GM18519 (cell line): ENCODE measurements around the gene HIBCH.
"Not testable (repeated sequence)": the region's sequence is repeated elsewhere in the genome, so short reads cannot be mapped to it uniquely, and the experiment has no call there.

ENCODE experiments used
- ATAC-seq: cut with Tn5 transposase; IDR thresholded peaks from one replicate; pipeline ENCODE4 v1.9.1; 2021; ENCODE audit warnings: mild to moderate bottlenecking, moderate library complexity; ENCODE audit not compliant: unreplicated experiment, low FRiP score

HIBCH gene

GRCh38 chr2:190319555-190320498 is at the start of gene HIBCH:
Gene HIBCH, minus strand, starts transcription at chr2:190319826. Its CDS starts 76 bp downstream, at chr2:190319750.
- peak; percentile 85 for ATAC-seq

GRCh38 chr2:190367091-190367490 is 47.5 kb upstream of the HIBCH start:
- no peak for ATAC-seq

- no peak for ATAC-seq
These were observed 46.7 kb upstream of the HIBCH start for GRCh38 chr2:190366248-190366753.

- no peak for ATAC-seq
These were observed 46.0 kb upstream of the HIBCH start for GRCh38 chr2:190365499-190366204.

- ATAC-seq: no peak
These were observed 43.3 kb upstream of the HIBCH start for GRCh38 chr2:190362894-190363293.

- no peak for ATAC-seq
These were observed 41.9 kb upstream of the HIBCH start for GRCh38 chr2:190361572-190361971.

- ATAC-seq: no peak
These were observed 41.3 kb upstream of the HIBCH start for GRCh38 chr2:190360965-190361364.

GRCh38 chr2:190360561-190360960 is 40.9 kb upstream of the HIBCH start:
- no peak for ATAC-seq

GRCh38 chr2:190358655-190359448 is 39.2 kb upstream of the HIBCH start:
- not testable (repeated sequence) for ATAC-seq

- no peak for ATAC-seq
These were observed 38.0 kb upstream of the HIBCH start for GRCh38 chr2:190357600-190357999.

GRCh38 chr2:190355968-190356644 is 36.5 kb upstream of the HIBCH start:
- no peak for ATAC-seq

- no peak for ATAC-seq
These were observed 34.5 kb upstream of the HIBCH start for GRCh38 chr2:190354003-190354690.

- ATAC-seq: no peak
These were observed 33.9 kb upstream of the HIBCH start for GRCh38 chr2:190353537-190353899.

GRCh38 chr2:190352668-190353536 is 33.3 kb upstream of the HIBCH start:
- no peak for ATAC-seq

- no peak for ATAC-seq
These were observed 32.3 kb upstream of the HIBCH start for GRCh38 chr2:190351955-190352354.

- no peak for ATAC-seq
These were observed 30.7 kb upstream of the HIBCH start for GRCh38 chr2:190350371-190350770.

GRCh38 chr2:190344276-190344827 is 24.7 kb upstream of the HIBCH start:
- peak; percentile 40 for ATAC-seq
